Adrenal gland (tissue), 12 donors: ENCODE results near the gene CMTM4. TPM values are rescaled to one million over a fixed set of nuclear protein-coding genes. Genes with fewer than 3 reads are reported as not detected.

Experiments used
- DNase-seq, 7 donors: peaks; one replicate each; pipeline ENCODE4 v3.0.0-alpha.2; 2019 to 2020
- H3K27ac ChIP-seq, 5 donors: fragments of 200-600 bp; sonication (generic) in 4 of 5; 1 replicate in 3 of 5; 2 replicates in 2 of 5; pipeline versions ENCODE4 v1.5.1 to v1.8.0; 2016 to 2020; ENCODE audit warnings: mild to moderate bottlenecking in 1 of 5
- H3K27me3 ChIP-seq: fragments of 200-600 bp; 2 replicates; pipeline ENCODE4 v1.8.0; 2021
- H3K36me3 ChIP-seq, 2 donors: fragments of 200-600 bp; replicated peaks in 1 of 2; 1 replicate in 1 of 2; 2 replicates in 1 of 2; pipeline versions ENCODE4 v1.5.1 to v1.8.0; 2018 to 2022
- H3K4me1 ChIP-seq, 2 donors: fragments of 200-600 bp; replicated peaks in 1 of 2; 1 replicate in 1 of 2; 2 replicates in 1 of 2; pipeline versions ENCODE4 v1.5.1 to v1.8.0; 2018 to 2021
- H3K4me3 ChIP-seq, 4 donors: fragments of 200-600 bp; sonication (generic) in 3 of 4; one replicate each; pipeline ENCODE4 v1.5.1; 2016 to 2018
- H3K9me3 ChIP-seq, 3 donors: fragments of 200-600 bp; sonication (generic) in 1 of 3; replicated peaks in 1 of 3; 1 replicate in 2 of 3; 2 replicates in 1 of 3; pipeline versions ENCODE4 v1.5.1 to v1.8.0; 2016 to 2021
- CTCF ChIP-seq, 6 experiments: fragments of 450-650 bp in 4 of 6; fragments of 200-600 bp in 2 of 6; sonication (generic) in 1 of 6; IDR thresholded peaks; 1 replicate in 5 of 6; 2 replicates in 1 of 6; pipeline versions ENCODE4 v1.5.1 to v1.8.0; 2016 to 2021; ENCODE audit warnings: antibody characterized with exemption in 6 of 6, mild to moderate bottlenecking in 2 of 6, moderate library complexity in 1 of 6
- POLR2A ChIP-seq, 2 donors: fragments of 450-650 bp; IDR thresholded peaks; one replicate each; pipeline ENCODE4 v1.6.1; 2017; ENCODE audit warnings: antibody characterized with exemption in 2 of 2, mild to moderate bottlenecking in 2 of 2, moderate library complexity in 1 of 2
- WGBS, 4 donors: extraction: QIAGEN DNeasy Blood & Tissue Kit in 2 of 4; methylation state at CpG; one replicate each; pipeline versions ENCODE4 v1.1.5 to v1.1.7; 2013 to 2017; 5-methylcytosine and 5-hydroxymethylcytosine counted together
- intact Hi-C, 2 donors: fragments of 100-400 bp; cut with DNase I; formaldehyde crosslinking; loops; one replicate each; pipeline versions ENCODE4 v1.14.1 to v1.15.0; 2022 to 2023
- polyA plus RNA-seq, 3 donors: library from polyadenylated mRNA; stranded (reverse); fragments of 200-250 nt in 2 of 3; fragments of 350-450 nt in 1 of 3; fragmentation: Illumina TruSeq in 1 of 3; extraction: RNeasy Lipid Tissue Mini Kit (QIAGEN cat#74804) in 1 of 3; gene quantifications; one replicate each; pipeline ENCODE4 v1.2.3, GENCODE V29; 2013 to 2014
- total RNA-seq, 9 donors: library from RNA; depleted of rRNA in 4 of 9; stranded (reverse); fragments of >200 nt in 4 of 9; fragments of 120-200 nt in 1 of 9; fragmentation: NEBNext Ultra II Directional in 1 of 9; extraction: Animal tissue kit (Norgen Biotek cat#: 25700) in 1 of 9; gene quantifications; one replicate each; pipeline versions ENCODE4 v1.1.0 to v1.2.4, GENCODE V29; 2013 to 2023
- donor health status: healthy with polysubstance abuse.
- donor health status: Bipolar disorder and iron deficiency.
- donor health status: DM: yes; HTN: yes; CAD: no.
- donor health status: DM: no; HTN: no; CAD: no.
- donor health status: DM: no; HTN: no; CAD: no.
- donor health status: DM: yes; HTN: yes; CAD: no.

The CMTM4 gene
- total and polyA plus RNA-seq, 12 donors, result 9.2 to 35.3 (median 20.0) TPM

DNA sequence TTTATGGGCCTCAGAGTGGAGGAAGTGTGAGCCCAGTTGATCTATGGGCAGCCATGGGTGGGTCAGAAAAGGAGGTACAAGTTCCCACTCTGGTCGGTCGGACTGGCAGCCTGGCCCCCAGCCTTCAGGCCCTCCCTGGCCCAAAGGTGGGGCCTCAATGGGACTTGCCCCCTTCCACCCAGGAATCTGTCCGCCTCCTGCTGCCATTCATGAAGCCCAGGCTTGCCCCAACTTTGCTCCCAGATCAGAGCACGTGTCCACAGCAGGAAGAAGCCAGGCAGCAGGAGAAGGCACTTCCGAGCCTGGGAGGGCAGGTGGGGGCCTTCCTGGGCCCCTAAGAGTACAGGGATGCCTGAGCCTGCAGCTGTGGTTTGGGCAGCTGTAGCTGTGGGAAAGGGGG, 95.1 kb downstream of the CMTM4 start:
- WGBS, 4 donors, result 92 to 100% (median 97%) methylated on average over 1 to 5 of the region's 5 CpGs
- intact Hi-C loops, result loop anchor here (5.0 to 10.0 kb wide), 7 partner anchors 49 to 263 kb away; partner anchors contain the start of genes CKLF (in 1 of the 2) and TK2 (in 1 of the 2)
- H3K4me3 ChIP-seq, result no peak overlapping the region
- H3K9me3 ChIP-seq, result no peaks in the 10 kb centered on the region
- H3K36me3 ChIP-seq, result no peaks in the 10 kb centered on the region
- H3K27me3 ChIP-seq, result no peaks in the 10 kb centered on the region
- peaks cover 0 to 5% of the 10 kb centered on the region in 2 donors for H3K4me1 ChIP-seq
- TF ChIP-seq CTCF (IDR thresholded peaks at IDR 0.05) (no peak), POLR2A (IDR thresholded peaks at IDR 0.05) (no peak)
- no peak for DNase-seq
- no peak overlapping the region for H3K27ac ChIP-seq

GRCh38 chr16:66600477-66600876, 96.1 kb downstream of the CMTM4 start:
- TF ChIP-seq CTCF (IDR thresholded peaks at IDR 0.05), result no peak
- no peak for TF ChIP-seq POLR2A (IDR thresholded peaks at IDR 0.05)
- no peaks in the 10 kb centered on the region for H3K9me3 ChIP-seq
- intact Hi-C loops, result loop anchor here (5.0 to 10.0 kb wide), 7 partner anchors 48 to 264 kb away; partner anchors contain the start of genes CKLF (in 1 of the 2) and TK2 (in 1 of the 2)
- no peak for DNase-seq
- no peaks in the 10 kb centered on the region for H3K27me3 ChIP-seq
- WGBS, 4 donors, result 89 to 100% (median 95%) methylated on average over 1 of the region's 1 CpG
- H3K27ac ChIP-seq, result no peak overlapping the region
- no peak overlapping the region for H3K4me3 ChIP-seq
- H3K4me1 ChIP-seq, result peaks cover 0 to 5% of the 10 kb centered on the region in 2 donors
- no peaks in the 10 kb centered on the region for H3K36me3 ChIP-seq

DNA sequence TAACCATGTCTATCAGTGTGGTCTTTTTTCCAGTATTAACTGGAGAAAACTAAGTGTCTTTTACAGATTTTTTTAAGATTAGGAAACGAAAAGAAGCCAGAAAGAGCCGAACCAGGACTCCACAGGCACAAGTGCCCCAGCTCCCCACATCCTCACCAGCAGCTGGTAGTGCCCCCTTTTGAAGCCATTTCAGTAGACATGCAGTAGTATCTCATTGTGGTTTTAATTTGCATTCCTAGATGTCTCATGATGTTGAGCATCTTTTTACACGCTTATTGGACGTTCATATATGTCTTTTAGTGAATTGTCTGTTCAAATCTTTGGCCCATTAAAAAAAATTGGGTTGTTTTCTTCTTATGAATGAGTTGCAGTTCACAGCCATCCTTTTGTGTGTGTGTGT, 96.8 kb downstream of the CMTM4 start:
- H3K36me3 ChIP-seq, result no peaks in the 10 kb centered on the region
- DNase-seq, result no peak
- H3K27ac ChIP-seq, result no peak overlapping the region
- intact Hi-C loops, result loop anchor here (5.0 to 10.0 kb wide), 7 partner anchors 47 to 265 kb away; partner anchors contain the start of genes CKLF (in 1 of the 2) and TK2 (in 1 of the 2)
- peaks cover 0 to 5% of the 10 kb centered on the region in 2 donors for H3K4me1 ChIP-seq
- no peaks in the 10 kb centered on the region for H3K27me3 ChIP-seq
- WGBS, 4 donors, result 83 to 93% (median 89%) methylated on average over 4 of the region's 4 CpGs
- no peaks in the 10 kb centered on the region for H3K9me3 ChIP-seq
- TF ChIP-seq POLR2A (IDR thresholded peaks at IDR 0.05) (no peak), CTCF (IDR thresholded peaks at IDR 0.05) (no peak)
- no peak overlapping the region for H3K4me3 ChIP-seq

DNA sequence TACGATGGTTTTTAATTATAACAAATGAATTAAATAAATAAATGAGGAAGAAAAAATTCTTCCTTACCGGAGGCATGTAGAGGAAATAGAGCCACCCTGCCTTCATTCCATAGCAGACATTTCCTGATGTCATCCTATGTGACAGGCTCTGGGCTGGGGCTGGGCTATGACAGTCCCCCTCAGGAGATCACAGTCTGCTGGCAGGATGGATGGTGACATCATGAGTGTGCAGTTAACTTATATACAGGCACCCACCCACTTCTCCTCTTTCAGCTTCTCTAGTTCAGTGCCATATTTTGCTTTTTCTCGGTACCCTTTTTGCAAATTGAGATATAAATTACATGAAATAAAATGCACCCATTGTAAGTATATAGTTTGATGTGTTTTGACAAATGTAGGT, 98.4 kb downstream of the CMTM4 start:
- WGBS, 4 donors, result 73 to 78% (median 77%) methylated on average over 3 of the region's 3 CpGs
- DNase-seq, result no peak

More for the DNA sequence above, 98.4 kb downstream of the CMTM4 start:
- no peaks in the 10 kb centered on the region for H3K4me1 ChIP-seq
- H3K27ac ChIP-seq, result no peak overlapping the region
- TF ChIP-seq CTCF (IDR thresholded peaks at IDR 0.05) (no peak), POLR2A (IDR thresholded peaks at IDR 0.05) (no peak)
- no peak overlapping the region for H3K4me3 ChIP-seq
- intact Hi-C loops, result no loop called here
- H3K36me3 ChIP-seq, result no peaks in the 10 kb centered on the region
- H3K9me3 ChIP-seq, result no peaks in the 10 kb centered on the region
- no peaks in the 10 kb centered on the region for H3K27me3 ChIP-seq
